H1 (cell line): ENCODE data around the gene TLE3. TPM values are rescaled to one million over a fixed set of nuclear protein-coding genes. Genes with fewer than 3 reads are reported as not detected.

Experiments
- CTCF ChIA-PET: fragments of 300-600 bp; sonication (Branson Sonifier 250); formaldehyde crosslinking; loops from one replicate; lab custom pipeline; 2021; ENCODE audit not compliant: partially characterized antibody; lab: Charles Lee
- POLR2A ChIA-PET: fragments of 300-600 bp; sonication (Branson Sonifier 250); formaldehyde crosslinking; loops from one replicate; lab custom pipeline; 2021; ENCODE audit warnings: inconsistent platforms; ENCODE audit not compliant: partially characterized antibody; lab: Charles Lee
- DNase-seq, 2 experiments: peaks; one replicate each; pipeline versions ENCODE4 v3.0.0 to v3.0.0-alpha.2; 2010 to 2022; ENCODE audit warnings: low spot score in 2 of 2, low read depth in 1 of 2, mixed read lengths in 1 of 2
- FAIRE-seq: peaks from 2 replicates; lab custom pipeline; 2011; peaks lifted over from hg19 to GRCh38; lab: Jason Lieb, UNC
- H2AFZ ChIP-seq: 2 replicates; pipeline ENCODE4 v1.8.1; 2012; ENCODE audit warnings: low read length, inconsistent platforms
- H2AK5ac ChIP-seq: 2 replicates; pipeline ENCODE4 v1.6.1; 2013; ENCODE audit warnings: low read depth, low read length
- H2BK120ac ChIP-seq: replicated peaks from 2 replicates; pipeline ENCODE3; 2013; ENCODE audit warnings: low read depth, low read length, inconsistent platforms
- H2BK12ac ChIP-seq: 2 replicates; pipeline ENCODE4 v1.6.1; 2013; ENCODE audit warnings: low read depth, low read length
- H2BK15ac ChIP-seq: 2 replicates; pipeline ENCODE4 v1.6.1; 2013; ENCODE audit warnings: low read length
- H2BK20ac ChIP-seq: 2 replicates; pipeline ENCODE4 v1.6.1; 2013; ENCODE audit warnings: low read length
- H2BK5ac ChIP-seq: 2 replicates; pipeline ENCODE4 v1.6.1; 2013; ENCODE audit warnings: low read depth, low read length
- H3K14ac ChIP-seq: 2 replicates; pipeline ENCODE4 v1.6.1; 2013; ENCODE audit warnings: inconsistent platforms; ENCODE audit not compliant: insufficient read length
- H3K18ac ChIP-seq: 2 replicates; pipeline ENCODE4 v1.6.1; 2013; ENCODE audit warnings: low read length; ENCODE audit errors: extremely low read depth
- H3K23ac ChIP-seq: 2 replicates; pipeline ENCODE4 v1.6.1; 2013; ENCODE audit warnings: inconsistent platforms; ENCODE audit not compliant: insufficient read length
- H3K23me2 ChIP-seq: 2 replicates; pipeline ENCODE4 v1.6.1; 2013; ENCODE audit warnings: low read depth, low read length
- H3K27ac ChIP-seq: 2 replicates; pipeline ENCODE4 v1.6.1; 2011; ENCODE audit warnings: low read depth, low read length, inconsistent platforms
- H3K27me3 ChIP-seq, 4 experiments: replicated peaks in 1 of 4; 1 replicate in 1 of 4; 2 replicates in 3 of 4; pipeline versions ENCODE4 v1.6.1 to v1.8.1; 2011 to 2013; ENCODE audit warnings: low read length in 3 of 4, mild to moderate bottlenecking in 3 of 4, inconsistent platforms in 2 of 4, mixed read lengths in 2 of 4, moderate library complexity in 1 of 4; ENCODE audit not compliant: control insufficient read depth in 3 of 4, insufficient read depth in 3 of 4; ENCODE audit errors: extremely low read depth in 1 of 4
- H3K36me3 ChIP-seq, 4 experiments: 2 replicates each; pipeline versions ENCODE4 v1.6.1 to v1.8.1; 2011 to 2013; ENCODE audit warnings: mild to moderate bottlenecking in 4 of 4, low read length in 3 of 4, moderate library complexity in 2 of 4, control low read depth in 1 of 4, inconsistent platforms in 1 of 4; ENCODE audit not compliant: insufficient read depth in 4 of 4, control insufficient read depth in 2 of 4
- H3K4ac ChIP-seq: replicated peaks from 2 replicates; pipeline ENCODE3; 2013; ENCODE audit warnings: low read length, low read depth, mixed read lengths, inconsistent platforms; ENCODE audit not compliant: insufficient read length
- H3K4me1 ChIP-seq, 4 experiments: replicated peaks in 1 of 4; 1 replicate in 1 of 4; 2 replicates in 3 of 4; pipeline versions ENCODE4 v1.6.1 to v1.8.1; 2011 to 2013; ENCODE audit warnings: low read length in 3 of 4, inconsistent platforms in 2 of 4, mixed read lengths in 1 of 4; ENCODE audit not compliant: insufficient read depth in 4 of 4, control insufficient read depth in 3 of 4
- H3K4me2 ChIP-seq, 2 experiments: 2 replicates each; pipeline versions ENCODE4 v1.6.1 to v1.8.1; 2011 to 2013; ENCODE audit warnings: low read depth in 2 of 2, low read length in 2 of 2, control low read depth in 1 of 2, inconsistent platforms in 1 of 2, mild to moderate bottlenecking in 1 of 2; ENCODE audit not compliant: insufficient read depth in 1 of 2
- H3K4me3 ChIP-seq, 4 experiments: fragments of 200-600, 300-600 bp in 1 of 4; sonication (generic), shearing (Covaris generic), sonication (Bioruptor Twin) in 1 of 4; 2 replicates each; pipeline versions ENCODE4 v1.5.1 to v1.8.1; 2011 to 2016; ENCODE audit warnings: low read length in 4 of 4, low read depth in 3 of 4, control low read depth in 2 of 4, inconsistent platforms in 2 of 4, mild to moderate bottlenecking in 2 of 4, mixed read lengths in 1 of 4, moderate library complexity in 1 of 4; ENCODE audit not compliant: insufficient read depth in 2 of 4; ENCODE audit errors: extremely low read depth in 1 of 4
- H3K56ac ChIP-seq: replicated peaks from 2 replicates; pipeline ENCODE3; 2013; ENCODE audit warnings: low read depth, mild to moderate bottlenecking, mixed read lengths, low read length, inconsistent platforms; ENCODE audit not compliant: insufficient read length
- H3K79me1 ChIP-seq: 2 replicates; pipeline ENCODE4 v1.6.1; 2013; ENCODE audit warnings: low read depth, low read length, control low read depth
- H3K79me2 ChIP-seq, 2 experiments: 2 replicates each; pipeline versions ENCODE4 v1.6.1 to v1.8.1; 2012 to 2013; ENCODE audit warnings: low read length in 2 of 2, mild to moderate bottlenecking in 2 of 2, inconsistent platforms in 1 of 2; ENCODE audit not compliant: insufficient read depth in 2 of 2, control insufficient read depth in 1 of 2
- H3K9ac ChIP-seq, 4 experiments: replicated peaks in 1 of 4; 1 replicate in 1 of 4; 2 replicates in 3 of 4; pipeline versions ENCODE4 v1.6.1 to v1.8.1; 2011 to 2013; ENCODE audit warnings: low read depth in 3 of 4, low read length in 3 of 4, control low read depth in 2 of 4, mild to moderate bottlenecking in 2 of 4, moderate library complexity in 2 of 4, inconsistent platforms in 1 of 4; ENCODE audit errors: extremely low read depth in 1 of 4
- H3K9me3 ChIP-seq, 2 experiments: 2 replicates each; pipeline versions ENCODE4 v1.6.1 to v1.8.1; 2012 to 2013; ENCODE audit warnings: mild to moderate bottlenecking in 2 of 2, moderate library complexity in 2 of 2, control low read depth in 1 of 2, inconsistent platforms in 1 of 2, low read depth in 1 of 2, low read length in 1 of 2, mixed read lengths in 1 of 2; ENCODE audit not compliant: insufficient read depth in 2 of 2
- H4K20me1 ChIP-seq, 2 experiments: replicated peaks in 1 of 2; 2 replicates each; pipeline versions ENCODE3 to v1.8.1; 2011 to 2013; ENCODE audit warnings: inconsistent platforms in 2 of 2, low read length in 2 of 2, mild to moderate bottlenecking in 1 of 2; ENCODE audit not compliant: insufficient read depth in 2 of 2, control insufficient read depth in 1 of 2
- H4K5ac ChIP-seq: 2 replicates; pipeline ENCODE4 v1.6.1; 2013; ENCODE audit warnings: low read length, low read depth, mixed read lengths, inconsistent platforms; ENCODE audit not compliant: insufficient read length
- H4K8ac ChIP-seq: 2 replicates; pipeline ENCODE4 v1.8.0; 2013; ENCODE audit warnings: mild to moderate bottlenecking, moderate library complexity, low read length, inconsistent platforms; ENCODE audit not compliant: insufficient read depth; ENCODE audit errors: extremely low read depth
- H4K91ac ChIP-seq: replicated peaks from 2 replicates; pipeline ENCODE3; 2013; ENCODE audit warnings: low read length, mixed read lengths, inconsistent platforms; ENCODE audit not compliant: insufficient read length
- BACH1 ChIP-seq: IDR thresholded peaks from 2 replicates; pipeline ENCODE4 v1.6.1; 2012; ENCODE audit warnings: low read length, improper control_type of control experiment
- CBX5 ChIP-seq: fragments of 300-800, 300-1000 bp; sonication (generic); IDR thresholded peaks from 2 replicates; pipeline ENCODE4 v1.7.1; 2016; ENCODE audit warnings: antibody characterized with exemption, low read length, low read depth
- CREB1 ChIP-seq: IDR thresholded peaks from 2 replicates; pipeline ENCODE4 v1.6.1; 2012; ENCODE audit warnings: inconsistent platforms
- EP300 ChIP-seq, 2 experiments: IDR thresholded peaks; 1 replicate in 1 of 2; 2 replicates in 1 of 2; pipeline ENCODE4 v1.6.1; 2011 to 2012; ENCODE audit warnings: low read depth in 2 of 2, low read length in 2 of 2, mild to moderate bottlenecking in 2 of 2, borderline replicate concordance in 1 of 2, inconsistent platforms in 1 of 2, moderate library complexity in 1 of 2
- EZH2 ChIP-seq: fragments of 200-600 bp; sonication (generic); IDR thresholded peaks from 2 replicates; pipeline ENCODE4 v1.7.1; 2012; ENCODE audit warnings: low read depth, mild to moderate bottlenecking, moderate library complexity, low read length, inconsistent platforms; ENCODE audit not compliant: severe bottlenecking
- JUND ChIP-seq: IDR thresholded peaks from 2 replicates; pipeline ENCODE4 v1.6.1; 2011; ENCODE audit warnings: mild to moderate bottlenecking, improper control_type of control experiment, low read length
- KDM5A ChIP-seq: fragments of 200-600 bp; IDR thresholded peaks from 2 replicates; pipeline ENCODE4 v1.7.1; 2012; ENCODE audit warnings: mild to moderate bottlenecking, low read length, inconsistent platforms, mixed read lengths
- NANOG ChIP-seq: IDR thresholded peaks from 2 replicates; pipeline ENCODE4 v1.6.1; 2011; ENCODE audit warnings: low read length, low read depth, mild to moderate bottlenecking, inconsistent platforms; ENCODE audit not compliant: insufficient read depth, poor library complexity, severe bottlenecking
- RFX5 ChIP-seq: IDR thresholded peaks from 2 replicates; pipeline ENCODE4 v1.6.1; 2011; ENCODE audit warnings: low read depth, low read length, improper control_type of control experiment, borderline replicate concordance
- RXRA ChIP-seq: IDR thresholded peaks from 2 replicates; pipeline ENCODE4 v1.6.1; 2011; ENCODE audit warnings: low read depth, mild to moderate bottlenecking, low read length, moderate library complexity; ENCODE audit not compliant: insufficient read depth
- SIN3A ChIP-seq, 2 experiments: IDR thresholded peaks in 1 of 2; conservative IDR thresholded peaks in 1 of 2; 2 replicates each; pipeline ENCODE4 v1.6.1; 2011 to 2012; ENCODE audit warnings: low read length in 2 of 2, improper control_type of control experiment in 1 of 2, low read depth in 1 of 2, mild to moderate bottlenecking in 1 of 2
- SP2 ChIP-seq: IDR thresholded peaks from 2 replicates; pipeline ENCODE4 v1.6.1; 2012; ENCODE audit warnings: mild to moderate bottlenecking, low read length, inconsistent platforms
- TBP ChIP-seq: IDR thresholded peaks from 2 replicates; pipeline ENCODE4 v1.6.1; 2011; ENCODE audit warnings: low read depth, low read length, improper control_type of control experiment
- WGBS, 2 experiments: shearing (Covaris generic) in 1 of 2; methylation state at CpG; one replicate each; pipeline versions ENCODE4 v1.1.6 to v1.1.7; 2013 to 2015; ENCODE audit warnings: low lambda C conversion rate in 2 of 2, mixed read lengths in 2 of 2, inconsistent platforms in 1 of 2, low coverage in 1 of 2, missing lambda C conversion rate in 1 of 2; ENCODE audit not compliant: insufficient replicate concordance in 2 of 2, insufficient coverage in 1 of 2, insufficient read length in 1 of 2; ENCODE audit errors: extremely low coverage in 1 of 2, missing lambda C conversion rate in 1 of 2; 5-methylcytosine and 5-hydroxymethylcytosine counted together
- polyA plus RNA-seq, 7 experiments: library from polyadenylated mRNA; depleted of rRNA in 3 of 7; stranded (reverse) in 5 of 7; unstranded in 2 of 7; fragments of >200 nt in 5 of 7; fragments of 200-250 nt in 2 of 7; gene quantifications; 1 replicate in 5 of 7; 2 replicates in 1 of 7; 4 replicates in 1 of 7; pipeline versions ENCODE4 v1.2.1 to v1.2.3, GENCODE V29; 2011 to 2013; ENCODE audit warnings: missing spikeins in 2 of 7, mixed read lengths in 2 of 7
- total RNA-seq: library from RNA; stranded (reverse); fragmentation: NEBNext Ultra II Directional; extraction: Animal tissue kit (Norgen Biotek cat#: 25700); gene quantifications from 2 replicates; pipeline ENCODE4 v1.2.1, GENCODE V29; 2021

TLE3 gene
- total and polyA plus RNA-seq, 2 of the 8 experiments (the other 6 are each of a cell fraction or from before 2014, with no cell fraction given) = 25.1 to 61.2 TPM

DNA sequence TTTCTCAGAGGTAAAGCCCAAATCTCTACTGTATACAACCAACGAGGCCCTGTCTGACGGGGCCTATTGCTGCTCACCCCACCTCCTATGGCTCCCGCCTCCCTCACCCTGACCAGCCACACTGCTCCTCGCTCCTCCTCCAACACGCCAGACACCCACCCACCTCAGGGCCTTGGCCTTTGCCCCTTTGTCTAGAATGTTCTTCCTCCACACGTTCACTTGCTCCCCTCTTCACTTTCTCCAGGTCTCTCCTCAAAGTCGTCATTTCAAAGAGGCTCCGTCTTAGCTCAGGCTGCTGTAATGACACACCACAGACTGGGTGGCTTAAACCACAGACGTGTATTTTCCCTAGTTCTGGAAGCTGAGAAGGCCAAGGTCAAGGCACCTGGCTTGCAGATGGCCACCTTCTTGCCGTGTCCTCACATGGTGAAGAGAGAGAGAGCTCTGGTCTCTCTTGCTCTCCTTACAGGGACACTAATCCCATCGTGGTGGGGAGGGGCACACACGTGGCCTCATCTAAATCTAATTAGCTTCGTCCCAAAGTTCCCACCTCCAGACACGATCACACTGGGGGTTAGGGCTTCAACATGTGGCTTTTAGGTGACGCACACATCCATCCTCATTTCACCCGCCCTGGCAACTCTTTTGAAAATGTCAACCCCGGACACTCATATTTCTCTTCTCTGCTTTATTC is 98.2 kb downstream of the TLE3 start:
- H3K23ac ChIP-seq = no peak overlapping the region
- peaks cover 6 to 9% of the 10 kb centered on the region in 2 experiments; a peak in 2 of 4 replicates for H3K9me3 ChIP-seq
- FAIRE-seq = no peak
- H3K27me3 ChIP-seq = no peaks in the 10 kb centered on the region
- no peaks in the 10 kb centered on the region for H3K36me3 ChIP-seq
- H3K4ac ChIP-seq = no peak overlapping the region
- no peaks in the 10 kb centered on the region for H4K20me1 ChIP-seq
- no peak overlapping the region for H3K4me2 ChIP-seq
- H2AK5ac ChIP-seq = no peak overlapping the region; the same call in 1 of the 2 replicates
- no peak for DNase-seq
- no peaks in the 10 kb centered on the region for H3K79me2 ChIP-seq
- WGBS, 2 experiments = 84% methylated on average over 17 of the region's 17 CpGs; no CpG with 5 or more reads in 1 of the 2 experiments
- CTCF ChIA-PET = interaction anchor here (0.9 kb wide), 1 partner anchor 29 kb away, joined by 3 read pairs; no protein-coding TSS in a partner anchor
- no peak overlapping the region for H2AFZ ChIP-seq
- no peak overlapping the region for H2BK20ac ChIP-seq
- H3K79me1 ChIP-seq = no peaks in the 10 kb centered on the region
- no peak overlapping the region for H3K9ac ChIP-seq
- no peak overlapping the region for H4K5ac ChIP-seq
- H3K4me3 ChIP-seq = no peak overlapping the region
- H2BK5ac ChIP-seq = no peak overlapping the region
- 0 out of 2 replicates have a peak overlapping the region, but pooled peaks have one; percentile 1 for H2BK12ac ChIP-seq
- no peak overlapping the region for H4K8ac ChIP-seq
- no peak overlapping the region for H3K56ac ChIP-seq
- POLR2A ChIA-PET = interaction anchor here (1.1 kb wide), 1 partner anchor 8 kb away, joined by 3 read pairs; no protein-coding TSS in a partner anchor
- H4K91ac ChIP-seq = no peak overlapping the region
- peaks cover 0 to 3% (median 0%) of the 10 kb centered on the region in 4 experiments; a peak in 1 of 7 replicates for H3K4me1 ChIP-seq
- H2BK15ac ChIP-seq = no peak overlapping the region
- H3K23me2 ChIP-seq = 0 out of 2 replicates have a peak, but pooled peaks cover 2% of the 10 kb centered on the region
- H3K27ac ChIP-seq = no peak overlapping the region
- no peak overlapping the region for H3K14ac ChIP-seq
- no peak overlapping the region for H2BK120ac ChIP-seq
- H3K18ac ChIP-seq = no peak overlapping the region
- TF ChIP-seq RXRA = no peak
- TF ChIP-seq RFX5 = no peak
- no peak for TF ChIP-seq CBX5
- TF ChIP-seq SIN3A (conservative IDR thresholded peaks at IDR 0.05 in 1 of 2, IDR thresholded peaks at IDR 0.05 in 1 of 2; ENCODE audit: low read depth in 1 of 2, low read length in 2 of 2) = no peak
- no peak for TF ChIP-seq BACH1
- TF ChIP-seq TBP = no peak
- no peak for TF ChIP-seq JUND
- TF ChIP-seq CREB1 = no peak
- TF ChIP-seq EP300 (IDR thresholded peaks at IDR 0.05; ENCODE audit: borderline replicate concordance in 1 of 2, low read depth in 2 of 2, low read length in 2 of 2) = no peak
- TF ChIP-seq EZH2 = no peak
- TF ChIP-seq SP2 = no peak
- no peak for TF ChIP-seq KDM5A
- TF ChIP-seq NANOG = no peak
